Kidney (tissue), 14 donors: ENCODE measurements around the gene SAG. TPM values are rescaled to one million over a fixed set of nuclear protein-coding genes. Genes with fewer than 3 reads are reported as not detected.
A peak's percentile ranks its signal among the peaks of the same experiment; 100 is the strongest.

Experiments used
- DNase-seq, 5 donors: peaks; one replicate each; pipeline ENCODE4 v3.0.0-alpha.2; 2013 to 2020
- FAIRE-seq: peaks from 2 replicates; lab custom pipeline; 2012; peaks lifted over from hg19 to GRCh38; lab: Jason Lieb, UNC
- H3K27ac ChIP-seq, 2 donors: one replicate each; pipeline ENCODE4 v1.7.0; 2013; ENCODE audit warnings: low read depth in 2 of 2, low read length in 2 of 2, inconsistent platforms in 1 of 2
- H3K27me3 ChIP-seq: one replicate; pipeline ENCODE4 v1.7.1; 2013; ENCODE audit warnings: low read length, inconsistent platforms; ENCODE audit not compliant: control insufficient read depth, insufficient read depth
- H3K36me3 ChIP-seq, 3 donors: one replicate each; pipeline versions ENCODE4 v1.7.0 to v1.7.1; 2013; ENCODE audit warnings: low read length in 3 of 3, control low read depth in 1 of 3, inconsistent platforms in 1 of 3; ENCODE audit not compliant: insufficient read depth in 3 of 3, control insufficient read depth in 2 of 3
- H3K4me1 ChIP-seq, 3 donors: one replicate each; pipeline versions ENCODE4 v1.7.0 to v1.7.1; 2013; ENCODE audit warnings: low read length in 3 of 3, inconsistent platforms in 1 of 3, low read depth in 1 of 3; ENCODE audit not compliant: control insufficient read depth in 2 of 3, insufficient read depth in 2 of 3
- H3K4me3 ChIP-seq, 3 donors: one replicate each; pipeline versions ENCODE4 v1.7.0 to v1.8.1; 2013; ENCODE audit warnings: low read length in 3 of 3, control low read depth in 1 of 3, inconsistent platforms in 1 of 3
- H3K9ac ChIP-seq, 3 donors: one replicate each; pipeline versions ENCODE4 v1.7.0 to v1.7.1; 2013; ENCODE audit warnings: low read length in 3 of 3, control low read depth in 1 of 3, inconsistent platforms in 1 of 3
- H3K9me3 ChIP-seq, 3 donors: one replicate each; pipeline versions ENCODE4 v1.7.0 to v1.7.1; 2013; ENCODE audit warnings: low read length in 3 of 3, control low read depth in 1 of 3, inconsistent platforms in 1 of 3; ENCODE audit not compliant: control insufficient read depth in 2 of 3, insufficient read depth in 1 of 3
- intact Hi-C: fragments of 100-400 bp; cut with DNase I; formaldehyde crosslinking; loops from one replicate; pipeline ENCODE4 v1.11.1; 2022
- polyA plus RNA-seq: library from polyadenylated mRNA; stranded (reverse); fragments of 350-450 nt; fragmentation: Illumina TruSeq; extraction: RNeasy Lipid Tissue Mini Kit (QIAGEN cat#74804); gene quantifications from one replicate; pipeline ENCODE4 v1.2.3, GENCODE V29; 2014; ENCODE audit warnings: low read depth, low replicate concordance; ENCODE audit not compliant: insufficient read depth
- total RNA-seq: library from RNA; stranded (reverse); fragmentation: NEBNext Ultra II Directional; extraction: Animal tissue kit (Norgen Biotek cat#: 25700); gene quantifications from one replicate; pipeline ENCODE4 v1.2.1, GENCODE V29; 2021
- TF ChIP-seq, protein P1 (sequence below): IDR thresholded peaks from 3 replicates; pipeline ENCODE4 v1.5.1; 2012; ENCODE audit warnings: mild to moderate bottlenecking, moderate library complexity, borderline replicate concordance; ENCODE audit not compliant: insufficient read depth; ENCODE audit errors: extremely low read depth
- donor health status: control.
- donor health status: control.
- donor health status: control.
- donor health status: control.
- donor health status: control.
- donor health status: DM: yes; HTN: yes; CAD: no.
- donor health status: Normal renal cell carcinoma (clear cell type).

SAG gene
- total and polyA plus RNA-seq, 2 donors from 2014 or later: not detected

DNA sequence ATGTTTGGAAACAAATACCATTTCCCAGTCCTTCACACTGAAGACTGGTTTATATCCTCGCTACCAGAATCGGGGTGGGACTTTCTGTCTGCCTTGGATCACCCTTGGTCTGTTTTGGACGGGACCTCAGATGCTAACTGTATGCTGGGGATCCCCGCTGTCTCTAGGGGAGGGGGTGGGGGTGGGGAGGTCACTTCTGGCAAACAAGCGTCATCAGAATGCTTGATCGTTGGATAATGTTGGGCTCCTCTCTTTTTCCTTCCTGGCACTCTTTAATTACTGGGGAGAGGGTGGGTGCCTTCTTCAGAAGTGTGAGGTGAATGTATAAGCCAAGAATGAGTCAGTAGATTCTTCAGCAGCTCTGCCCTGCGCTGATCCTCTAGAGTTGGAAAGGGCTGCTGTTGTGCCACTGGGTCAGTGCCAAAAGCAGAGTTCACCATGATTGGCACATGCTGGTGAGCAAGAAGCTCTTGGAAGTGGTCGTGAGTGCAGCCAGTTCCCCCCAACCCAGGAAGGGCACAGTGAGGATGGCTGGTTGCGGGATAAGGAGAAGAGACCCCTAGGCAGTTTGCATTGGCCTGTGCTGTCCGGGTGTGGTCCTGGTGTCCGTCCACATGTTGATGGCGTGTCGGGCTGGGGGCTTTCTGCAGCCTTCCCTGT is 78.9 kb downstream of the SAG start:
- H3K27ac ChIP-seq: no peak overlapping the region
- peaks cover 0 to 4% (median 0%) of the 10 kb centered on the region in 3 donors for H3K36me3 ChIP-seq
- H3K9ac ChIP-seq: no peak overlapping the region
- H3K9me3 ChIP-seq: no peaks in the 10 kb centered on the region
- DNase-seq (peak in 1 of 5 donors; percentile 60), FAIRE-seq (no peak)
- no peak overlapping the region for H3K4me3 ChIP-seq
- H3K4me1 ChIP-seq: peaks cover 0 to 14% (median 0%) of the 10 kb centered on the region in 3 donors
- TF ChIP-seq, protein P1, sequence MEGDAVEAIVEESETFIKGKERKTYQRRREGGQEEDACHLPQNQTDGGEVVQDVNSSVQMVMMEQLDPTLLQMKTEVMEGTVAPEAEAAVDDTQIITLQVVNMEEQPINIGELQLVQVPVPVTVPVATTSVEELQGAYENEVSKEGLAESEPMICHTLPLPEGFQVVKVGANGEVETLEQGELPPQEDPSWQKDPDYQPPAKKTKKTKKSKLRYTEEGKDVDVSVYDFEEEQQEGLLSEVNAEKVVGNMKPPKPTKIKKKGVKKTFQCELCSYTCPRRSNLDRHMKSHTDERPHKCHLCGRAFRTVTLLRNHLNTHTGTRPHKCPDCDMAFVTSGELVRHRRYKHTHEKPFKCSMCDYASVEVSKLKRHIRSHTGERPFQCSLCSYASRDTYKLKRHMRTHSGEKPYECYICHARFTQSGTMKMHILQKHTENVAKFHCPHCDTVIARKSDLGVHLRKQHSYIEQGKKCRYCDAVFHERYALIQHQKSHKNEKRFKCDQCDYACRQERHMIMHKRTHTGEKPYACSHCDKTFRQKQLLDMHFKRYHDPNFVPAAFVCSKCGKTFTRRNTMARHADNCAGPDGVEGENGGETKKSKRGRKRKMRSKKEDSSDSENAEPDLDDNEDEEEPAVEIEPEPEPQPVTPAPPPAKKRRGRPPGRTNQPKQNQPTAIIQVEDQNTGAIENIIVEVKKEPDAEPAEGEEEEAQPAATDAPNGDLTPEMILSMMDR: no peak
- no peaks in the 10 kb centered on the region for H3K27me3 ChIP-seq
- intact Hi-C loops: no loop called here

GRCh38 chr2:233387225-233387624 is 79.6 kb downstream of the SAG start:
- Histone ChIP-seq H3K27me3 (no peaks in the 10 kb centered on the region), H3K36me3 (peaks cover 0 to 4% (median 0%) of the 10 kb centered on the region in 3 donors), H3K27ac (peak overlapping the region in 1 of 2 donors; percentile 73), H3K4me1 (peaks cover 0 to 14% (median 0%) of the 10 kb centered on the region in 3 donors), H3K9ac (no peak overlapping the region), H3K4me3 (no peak overlapping the region), H3K9me3 (no peaks in the 10 kb centered on the region)
- TF ChIP-seq, protein P1: no peak
- intact Hi-C loops: no loop called here
- FAIRE-seq (no peak), DNase-seq (no peak)

DNA sequence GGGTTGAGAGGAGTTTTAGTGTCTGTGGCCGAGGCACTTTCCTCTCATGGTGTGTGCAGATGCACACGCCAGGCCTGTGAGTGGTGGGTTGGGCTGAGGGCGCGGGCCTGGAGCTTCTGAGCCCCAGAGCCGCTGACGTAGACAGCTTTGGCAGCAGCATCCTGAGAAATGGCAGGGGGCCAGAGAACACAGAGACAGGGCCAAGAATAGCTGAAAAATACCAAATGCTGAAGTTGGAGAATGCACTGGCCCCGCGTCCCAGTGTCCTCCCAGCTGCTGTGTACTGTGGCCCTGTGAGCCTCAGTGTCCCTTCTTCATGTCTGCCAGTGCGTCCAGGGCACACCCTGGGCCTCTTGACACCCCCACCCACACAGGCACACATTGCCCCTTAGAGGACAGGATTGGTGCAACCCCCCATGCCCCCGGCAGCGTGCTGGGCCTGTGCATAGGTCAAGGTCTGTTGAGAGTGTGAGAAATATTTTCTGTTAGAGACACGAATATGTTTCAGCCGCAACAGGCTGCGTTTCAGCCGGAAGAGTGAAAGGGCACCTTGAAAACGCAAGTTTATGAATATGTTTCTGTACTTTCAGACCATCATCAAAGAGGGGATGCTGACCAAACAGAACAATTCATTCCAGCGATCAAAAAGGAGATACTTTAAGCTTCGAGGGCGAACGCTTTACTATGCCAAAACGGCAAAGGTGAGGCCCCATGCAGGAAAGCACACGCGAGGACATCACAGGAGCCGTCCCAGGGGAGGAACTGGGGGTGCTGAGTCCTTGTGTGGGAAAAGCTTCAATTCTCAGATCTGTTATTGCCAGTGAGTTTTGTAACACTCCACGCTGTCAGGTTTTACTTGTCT is 80.3 kb downstream of the SAG start:
- H3K36me3 ChIP-seq: peaks cover 0 to 4% (median 0%) of the 10 kb centered on the region in 3 donors
- DNase-seq (peak; percentile 70 to 95 (median 86)), FAIRE-seq (no peak)
- TF ChIP-seq, protein P1: no peak
- peak overlapping the region in 1 of 3 donors; percentile 47 for H3K9ac ChIP-seq
- peak overlapping the region; percentile 68 to 73 for H3K27ac ChIP-seq
- H3K27me3 ChIP-seq: no peaks in the 10 kb centered on the region
- intact Hi-C loops: no loop called here
- peak overlapping the region in 1 of 3 donors; percentile 19 for H3K4me3 ChIP-seq
- H3K4me1 ChIP-seq: peaks cover 0 to 14% (median 0%) of the 10 kb centered on the region in 3 donors
- H3K9me3 ChIP-seq: no peaks in the 10 kb centered on the region
